ENCODE measurements around the gene HNRNPUL2.

HNRNPUL2 gene

DNA sequence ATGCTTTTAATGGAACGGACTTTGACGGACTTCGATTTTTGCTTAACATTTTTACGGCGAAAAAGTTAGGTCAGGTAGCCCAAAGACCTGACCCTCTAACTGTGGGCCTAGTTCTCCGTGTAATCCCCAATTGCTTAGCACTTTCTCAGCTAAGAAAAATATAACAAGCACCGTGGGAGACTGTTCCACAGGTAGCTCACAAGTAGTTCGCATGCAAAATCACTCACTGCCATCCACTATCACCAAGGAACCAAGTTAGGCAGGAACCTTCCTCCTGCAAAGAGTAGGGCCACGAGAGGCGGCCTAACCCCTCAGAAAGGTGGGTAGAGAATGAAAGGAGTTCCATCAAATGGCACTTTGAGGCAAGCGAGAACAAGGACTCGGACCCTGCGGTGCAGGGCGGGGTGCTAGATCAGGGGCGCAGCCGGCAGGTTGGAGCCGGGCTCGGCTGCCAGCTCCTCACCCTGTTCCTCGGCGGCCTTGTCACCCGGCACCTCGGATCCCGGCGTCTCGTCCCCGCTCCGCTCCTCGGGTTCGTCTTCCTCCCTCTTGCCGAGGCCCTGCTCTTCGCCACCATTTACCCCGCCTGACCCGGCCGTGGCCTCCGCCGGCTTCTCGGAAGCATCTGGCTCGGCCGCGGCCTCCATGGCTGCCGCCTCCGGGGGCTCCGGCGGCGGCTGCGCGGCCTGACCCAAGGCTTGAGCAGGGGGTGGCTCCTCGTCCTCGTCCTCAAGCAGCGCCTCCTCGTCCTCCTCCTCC is 922 bp downstream of the HNRNPUL2 start:
- in situ Hi-C loops (cut with HindIII; ENCODE audit: low sequenced_read_pairs), result no loop called here
- DNase-seq (ENCODE audit: low read depth), result no peak
- TF ChIP-seq, protein P1, sequence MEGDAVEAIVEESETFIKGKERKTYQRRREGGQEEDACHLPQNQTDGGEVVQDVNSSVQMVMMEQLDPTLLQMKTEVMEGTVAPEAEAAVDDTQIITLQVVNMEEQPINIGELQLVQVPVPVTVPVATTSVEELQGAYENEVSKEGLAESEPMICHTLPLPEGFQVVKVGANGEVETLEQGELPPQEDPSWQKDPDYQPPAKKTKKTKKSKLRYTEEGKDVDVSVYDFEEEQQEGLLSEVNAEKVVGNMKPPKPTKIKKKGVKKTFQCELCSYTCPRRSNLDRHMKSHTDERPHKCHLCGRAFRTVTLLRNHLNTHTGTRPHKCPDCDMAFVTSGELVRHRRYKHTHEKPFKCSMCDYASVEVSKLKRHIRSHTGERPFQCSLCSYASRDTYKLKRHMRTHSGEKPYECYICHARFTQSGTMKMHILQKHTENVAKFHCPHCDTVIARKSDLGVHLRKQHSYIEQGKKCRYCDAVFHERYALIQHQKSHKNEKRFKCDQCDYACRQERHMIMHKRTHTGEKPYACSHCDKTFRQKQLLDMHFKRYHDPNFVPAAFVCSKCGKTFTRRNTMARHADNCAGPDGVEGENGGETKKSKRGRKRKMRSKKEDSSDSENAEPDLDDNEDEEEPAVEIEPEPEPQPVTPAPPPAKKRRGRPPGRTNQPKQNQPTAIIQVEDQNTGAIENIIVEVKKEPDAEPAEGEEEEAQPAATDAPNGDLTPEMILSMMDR (IDR thresholded peaks at IDR 0.05; ENCODE audit: low read depth, low read length, missing control alignments), result no peak
- H3K4me3 ChIP-seq (ENCODE audit: low read depth, low read length), result peak overlapping the region; percentile 94

DNA sequence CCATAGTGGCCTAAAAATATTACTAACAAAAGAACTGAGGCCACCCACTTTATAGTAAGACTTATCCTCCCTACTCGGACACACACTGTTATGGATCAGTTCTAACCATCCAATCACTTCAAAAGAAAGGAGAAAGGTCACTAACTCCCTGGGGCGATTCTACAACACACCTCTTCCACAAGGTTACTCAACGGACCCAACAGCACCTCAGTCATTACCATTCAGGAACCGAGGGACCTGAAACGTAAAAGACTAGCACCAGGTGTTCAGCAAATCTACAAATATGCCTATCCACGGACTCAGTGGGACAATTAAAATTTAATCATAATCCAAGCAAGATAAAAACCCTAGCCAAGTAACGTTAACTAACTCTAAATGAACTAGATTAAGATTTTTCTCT is 1.6 kb downstream of the HNRNPUL2 start:
- peak overlapping the region; percentile 94 for H3K4me3 ChIP-seq (ENCODE audit: low read depth, low read length)
- TF ChIP-seq, protein P1 (IDR thresholded peaks at IDR 0.05; ENCODE audit: low read depth, low read length, missing control alignments), result no peak
- in situ Hi-C loops (cut with HindIII; ENCODE audit: low sequenced_read_pairs), result no loop called here
- DNase-seq (ENCODE audit: low read depth), result no peak

DNA sequence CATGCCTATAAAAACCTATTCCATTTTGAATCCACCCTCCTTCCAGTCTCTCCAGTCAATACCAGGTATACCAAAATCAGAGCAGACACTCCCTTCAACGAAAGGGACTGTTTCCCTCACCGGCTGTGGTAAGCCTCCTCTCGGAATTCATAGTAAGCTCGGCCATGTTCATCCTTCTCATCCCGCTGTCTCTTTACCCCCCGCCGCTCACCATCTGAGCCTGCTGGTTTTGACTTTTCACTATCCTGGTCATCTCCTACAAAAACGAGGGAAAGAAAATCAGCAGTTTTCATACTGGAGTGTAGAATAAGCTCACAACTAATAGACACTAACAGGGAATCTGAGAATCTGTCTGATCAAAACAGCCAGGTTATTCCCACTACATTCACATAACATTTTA is 3.1 kb downstream of the HNRNPUL2 start:
- TF ChIP-seq, protein P1 (IDR thresholded peaks at IDR 0.05; ENCODE audit: low read depth, low read length, missing control alignments), result no peak
- in situ Hi-C loops (cut with HindIII; ENCODE audit: low sequenced_read_pairs), result no loop called here
- no peak for DNase-seq (ENCODE audit: low read depth)
- peak overlapping the region; percentile 94 for H3K4me3 ChIP-seq (ENCODE audit: low read depth, low read length)

DNA sequence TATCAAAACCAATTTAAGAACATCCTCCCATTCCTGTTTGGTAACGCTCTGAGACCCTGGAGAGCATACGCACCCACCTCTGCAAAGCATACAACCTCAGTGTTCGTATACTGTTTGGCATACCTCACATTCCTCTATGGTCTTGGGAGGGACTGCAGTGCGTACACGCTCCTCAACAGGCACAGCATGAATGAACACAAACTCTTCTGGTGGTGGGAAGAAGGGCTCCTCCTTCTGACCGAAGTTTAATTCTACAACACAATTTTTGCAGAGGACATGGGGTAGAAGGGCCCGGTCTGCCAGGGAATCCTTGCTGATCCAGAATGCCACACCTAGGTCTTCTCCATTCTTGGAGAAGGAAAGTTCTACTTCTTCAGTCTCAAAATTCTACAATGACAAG is 5.3 kb downstream of the HNRNPUL2 start:
- H3K4me3 ChIP-seq (ENCODE audit: low read depth, low read length), result no peak overlapping the region
- in situ Hi-C loops (cut with HindIII; ENCODE audit: low sequenced_read_pairs), result no loop called here
- TF ChIP-seq, protein P1 (IDR thresholded peaks at IDR 0.05; ENCODE audit: low read depth, low read length, missing control alignments), result peak; percentile 16
- peak; percentile 15 for DNase-seq (ENCODE audit: low read depth)

DNA sequence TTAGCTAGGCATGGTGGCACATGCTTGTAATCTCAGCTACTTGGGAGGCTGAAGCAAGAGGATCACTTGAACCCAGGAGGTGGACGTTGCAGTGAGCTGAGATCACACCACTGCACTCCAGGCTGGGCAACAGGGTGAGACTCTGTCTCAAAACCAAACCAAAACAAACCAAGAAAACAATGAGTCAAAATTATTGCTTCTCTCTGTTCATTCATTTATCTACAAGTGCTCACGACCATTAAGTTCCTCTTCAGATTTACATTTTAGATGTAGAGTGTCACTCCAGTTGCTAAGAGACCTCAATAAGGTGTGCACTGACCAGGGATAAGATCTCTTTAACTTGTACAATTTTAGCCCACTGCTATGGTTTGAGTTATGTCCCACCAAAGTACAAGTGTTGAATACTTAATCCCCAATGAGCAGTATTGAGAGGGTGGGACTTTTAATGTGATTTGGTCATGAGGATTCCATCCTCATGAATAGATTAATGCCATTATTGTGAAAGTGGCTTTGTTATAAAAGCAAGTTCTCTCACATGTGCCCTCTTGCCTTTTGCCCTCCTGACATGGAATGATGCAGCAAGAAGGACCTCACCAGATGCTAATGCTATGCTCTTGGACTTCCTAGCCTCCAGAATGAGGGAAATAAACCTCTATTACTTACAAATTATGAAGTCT is 7.8 kb downstream of the HNRNPUL2 start:
- TF ChIP-seq, protein P1 (IDR thresholded peaks at IDR 0.05; ENCODE audit: low read depth, low read length, missing control alignments), result no peak
- no peak for DNase-seq (ENCODE audit: low read depth)
- in situ Hi-C loops (cut with HindIII; ENCODE audit: low sequenced_read_pairs), result no loop called here
- H3K4me3 ChIP-seq (ENCODE audit: low read depth, low read length), result no peak overlapping the region

DNA sequence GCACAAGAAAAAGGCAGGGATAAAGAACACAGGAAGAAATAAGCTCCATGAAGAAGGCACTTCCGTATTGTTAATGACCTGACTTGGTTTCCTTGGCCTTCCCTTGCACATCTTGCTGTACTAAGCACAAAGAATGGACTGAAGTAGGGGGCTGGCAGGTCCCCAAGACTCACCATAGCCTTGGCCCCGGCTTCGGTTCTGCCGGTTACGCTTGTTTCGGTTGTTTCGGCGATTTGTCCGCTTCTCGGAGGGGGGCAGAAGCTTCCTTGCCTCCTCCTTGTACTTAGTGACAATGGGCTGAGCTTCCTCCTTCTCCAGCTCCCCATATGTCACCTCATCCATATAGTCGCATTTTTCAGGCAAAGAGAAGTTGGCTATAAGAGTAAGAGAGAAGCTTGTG is 10.4 kb downstream of the HNRNPUL2 start:
- in situ Hi-C loops (cut with HindIII; ENCODE audit: low sequenced_read_pairs), result no loop called here
- DNase-seq (ENCODE audit: low read depth), result no peak
- TF ChIP-seq, protein P1 (IDR thresholded peaks at IDR 0.05; ENCODE audit: low read depth, low read length, missing control alignments), result no peak

More for the DNA sequence above, 10.4 kb downstream of the HNRNPUL2 start:
- no peak overlapping the region for H3K4me3 ChIP-seq (ENCODE audit: low read depth, low read length)
